Activated gamma-delta T cell treated with anti-CD3 and anti-CD28 coated beads, Interleukin-2, amount 50 U/mL, for 16 hours (primary cell): ENCODE results near the gene CALCA.

Source experiments
- DNase-seq: peaks from one replicate; pipeline ENCODE4 v3.0.0-alpha.2; 2020; ENCODE audit warnings: low read depth

Gene CALCA

DNA sequence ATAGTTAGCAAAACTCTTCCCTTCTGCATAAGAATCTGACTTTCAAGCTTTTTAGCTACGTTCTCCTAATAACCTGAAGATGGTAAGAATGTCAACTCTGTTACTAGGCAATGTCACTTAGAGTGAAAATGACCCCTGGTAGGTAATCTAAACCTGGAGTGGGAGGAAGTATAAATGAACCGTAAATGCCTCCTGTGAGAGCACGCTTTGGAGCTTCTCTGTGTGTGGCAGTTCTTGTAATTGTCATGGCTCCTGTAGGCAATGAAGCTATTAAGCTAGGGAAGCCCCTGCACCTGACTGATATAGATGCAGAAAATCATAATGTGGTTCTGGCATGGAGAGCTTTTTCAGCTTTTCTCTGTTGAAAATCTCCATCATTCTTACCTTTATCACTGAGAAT lies 29.4 kb downstream of the CALCA start:
- no peak for DNase-seq

- no peak for DNase-seq
These were observed 33.2 kb downstream of the CALCA start for GRCh38 chr11:14938936-14939335.

DNA sequence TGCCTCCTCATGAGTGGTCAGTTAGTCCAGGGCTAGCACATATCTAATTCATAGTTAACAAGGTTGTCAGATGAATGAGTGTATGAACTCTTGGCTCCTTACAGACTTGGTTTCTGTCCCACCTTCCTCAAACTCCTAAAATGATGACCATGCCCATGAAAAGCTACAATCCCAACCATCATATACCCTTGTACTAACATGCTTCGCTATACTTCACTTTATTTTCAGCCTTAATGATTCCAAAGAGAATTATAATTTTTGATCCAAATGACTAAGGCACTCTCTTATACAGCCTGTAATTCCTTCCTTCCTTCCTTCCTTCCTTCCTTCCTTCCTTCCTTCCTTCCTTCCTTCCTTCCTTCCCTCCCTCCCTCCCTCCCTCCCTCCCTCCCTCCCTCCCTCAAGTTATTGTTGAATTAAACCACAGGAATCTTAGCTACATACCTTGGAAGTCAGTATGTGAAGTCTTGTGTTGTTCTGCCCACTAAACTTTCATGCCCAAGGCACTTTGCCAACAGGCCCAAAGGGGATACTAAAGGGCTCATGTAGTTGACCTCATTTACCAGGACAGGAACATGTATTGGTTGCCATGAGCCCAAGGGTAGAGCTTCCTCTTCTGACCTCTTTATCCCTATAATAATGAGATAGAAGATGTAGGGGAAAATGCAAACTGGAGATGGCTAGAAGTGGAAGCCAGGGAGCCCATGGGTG lies 37.4 kb downstream of the CALCA start:
- DNase-seq, result no peak

DNA sequence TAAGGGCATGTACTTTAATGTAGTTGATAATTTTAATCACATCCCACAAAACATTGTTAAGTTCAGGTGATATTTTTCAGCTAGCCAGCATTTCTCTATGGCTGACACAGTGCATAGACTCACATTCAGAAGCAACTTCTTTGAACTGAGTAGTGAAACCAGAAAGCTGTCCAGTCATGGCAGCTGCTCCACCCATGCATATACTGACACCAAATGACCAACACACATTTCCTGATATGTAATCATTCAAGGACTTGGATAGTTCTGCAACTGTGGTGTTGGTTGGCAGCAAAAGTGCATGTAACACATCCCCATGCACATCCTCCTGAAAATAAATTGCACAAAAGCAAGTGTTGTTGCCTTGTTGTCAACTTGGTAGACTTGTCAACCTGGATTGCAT lies 39.7 kb downstream of the CALCA start:
- no peak for DNase-seq

DNA sequence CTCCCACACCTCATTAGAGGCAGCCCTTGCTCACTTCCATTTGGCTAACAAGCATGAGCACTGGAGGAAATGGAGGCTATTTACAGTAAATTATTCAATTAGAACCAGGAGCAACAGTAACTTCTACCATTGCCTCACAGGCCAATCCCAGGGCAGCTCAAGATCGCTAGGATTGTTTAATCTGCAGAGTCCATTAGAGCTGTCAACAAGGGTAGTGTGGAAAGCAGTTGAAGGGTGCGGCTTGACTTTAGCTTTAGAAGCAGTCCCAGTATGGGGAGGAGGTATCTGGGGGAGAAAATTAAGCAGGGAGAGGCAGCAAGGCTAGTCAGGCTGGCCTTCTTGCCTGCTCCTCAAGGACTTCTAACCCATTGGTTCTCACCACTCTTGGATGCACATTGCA lies 41.8 kb downstream of the CALCA start:
- DNase-seq, result no peak

DNA sequence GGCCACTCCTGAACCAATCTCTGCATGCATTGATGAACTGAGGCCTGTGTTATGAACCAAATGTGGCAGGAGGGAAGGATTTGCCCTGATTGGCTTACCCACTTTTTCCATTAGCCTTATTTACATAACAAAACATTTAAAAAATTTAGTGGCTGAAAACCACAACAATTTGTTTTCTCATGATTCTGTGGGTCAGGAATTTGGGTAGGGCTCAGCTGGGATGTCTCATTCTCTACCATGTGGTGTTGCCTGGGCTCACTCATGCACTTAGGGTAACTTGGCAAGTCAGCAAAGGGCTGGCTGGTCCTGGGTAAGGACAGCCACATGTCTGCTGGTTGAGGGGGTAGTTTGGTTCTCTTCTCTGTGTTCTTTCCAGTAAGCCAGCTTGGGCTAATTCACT lies 45.0 kb downstream of the CALCA start:
- DNase-seq, result no peak

DNA sequence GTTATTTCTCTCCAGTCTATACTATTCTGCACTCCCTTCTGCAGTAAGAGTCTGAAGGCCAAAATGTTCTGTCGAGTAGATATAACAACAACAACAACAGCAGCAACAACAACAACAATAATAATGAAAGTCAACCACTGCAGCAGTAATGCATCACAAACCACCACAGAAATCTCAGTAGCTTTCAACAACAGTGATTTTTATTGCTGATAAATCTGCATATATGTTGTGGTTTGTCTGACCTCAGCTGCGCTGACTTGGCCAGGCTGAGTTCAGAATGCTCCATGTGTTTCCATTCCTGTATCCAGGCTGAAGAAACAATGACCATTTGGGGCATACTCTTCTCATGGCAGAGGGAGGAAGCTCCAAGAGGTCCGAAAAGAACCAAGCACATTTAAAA lies 47.8 kb downstream of the CALCA start:
- no peak for DNase-seq
